ENCODE measurements around the gene SLC16A8. TPM values are rescaled to one million over a fixed set of nuclear protein-coding genes. Genes with fewer than 3 reads are reported as not detected.

The SLC16A8 gene
- total RNA-seq, 1 donor from 2014 or later, result 0.26 TPM

DNA sequence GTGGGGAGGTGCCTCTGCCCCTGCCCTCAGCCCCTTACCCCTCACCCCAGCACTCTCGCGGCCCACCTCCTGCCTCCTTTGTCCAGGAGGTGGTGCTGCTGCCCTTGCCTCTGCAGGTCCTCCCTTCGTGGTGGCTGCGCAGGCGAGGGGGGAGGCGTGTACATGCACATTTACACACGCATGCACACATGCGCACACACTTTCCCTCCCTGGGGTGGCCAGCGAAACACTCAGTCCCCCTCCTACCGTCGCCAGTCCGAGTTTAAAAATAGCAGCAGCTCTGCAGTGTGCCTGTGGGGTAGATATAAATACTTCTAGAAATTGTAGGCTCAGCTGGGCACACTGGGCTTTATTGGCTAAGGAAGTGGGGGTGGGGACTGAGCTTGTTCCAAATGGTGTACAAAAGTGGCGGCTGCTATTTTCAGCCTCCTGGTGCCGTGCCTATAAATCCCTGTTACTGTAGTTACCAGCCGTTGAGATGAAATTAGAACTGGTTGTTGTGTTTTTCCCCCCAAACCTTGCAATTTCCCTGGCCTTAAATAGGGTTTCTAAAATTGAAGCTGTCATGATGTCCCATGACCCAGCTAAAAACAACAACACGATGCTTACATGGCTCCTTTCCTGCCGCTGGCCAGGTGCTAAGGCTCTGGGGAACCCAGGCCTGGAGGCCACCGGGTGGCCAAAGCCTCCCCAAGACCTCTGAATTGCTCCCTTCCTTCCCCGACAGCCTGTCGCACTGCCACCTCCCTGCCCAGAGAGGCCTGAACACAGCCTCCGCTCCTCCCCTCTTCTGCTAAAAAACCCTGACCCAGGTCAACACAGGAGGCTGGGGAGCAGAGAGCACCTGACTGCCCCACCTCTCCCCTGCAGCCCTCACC, 14.4 kb downstream of the SLC16A8 start:
- no peak overlapping the region for H3K4me3 Mint-ChIP-seq
- H3K36me3 Mint-ChIP-seq (ENCODE audit: low read depth), result no peaks in the 10 kb centered on the region
- no peaks in the 10 kb centered on the region for H3K9me3 Mint-ChIP-seq
- peaks cover 35% of the 10 kb centered on the region for H3K4me1 Mint-ChIP-seq
- peak; percentile 57 for DNase-seq (ENCODE audit: low read depth, low spot score)
- H3K27me3 Mint-ChIP-seq (ENCODE audit: low read depth), result no peaks in the 10 kb centered on the region
- H3K27ac Mint-ChIP-seq (ENCODE audit: unreplicated experiment), result no peak overlapping the region
- TF ChIP-seq CTCF (conservative IDR thresholded peaks at IDR 0.05), result peak; percentile 60

DNA sequence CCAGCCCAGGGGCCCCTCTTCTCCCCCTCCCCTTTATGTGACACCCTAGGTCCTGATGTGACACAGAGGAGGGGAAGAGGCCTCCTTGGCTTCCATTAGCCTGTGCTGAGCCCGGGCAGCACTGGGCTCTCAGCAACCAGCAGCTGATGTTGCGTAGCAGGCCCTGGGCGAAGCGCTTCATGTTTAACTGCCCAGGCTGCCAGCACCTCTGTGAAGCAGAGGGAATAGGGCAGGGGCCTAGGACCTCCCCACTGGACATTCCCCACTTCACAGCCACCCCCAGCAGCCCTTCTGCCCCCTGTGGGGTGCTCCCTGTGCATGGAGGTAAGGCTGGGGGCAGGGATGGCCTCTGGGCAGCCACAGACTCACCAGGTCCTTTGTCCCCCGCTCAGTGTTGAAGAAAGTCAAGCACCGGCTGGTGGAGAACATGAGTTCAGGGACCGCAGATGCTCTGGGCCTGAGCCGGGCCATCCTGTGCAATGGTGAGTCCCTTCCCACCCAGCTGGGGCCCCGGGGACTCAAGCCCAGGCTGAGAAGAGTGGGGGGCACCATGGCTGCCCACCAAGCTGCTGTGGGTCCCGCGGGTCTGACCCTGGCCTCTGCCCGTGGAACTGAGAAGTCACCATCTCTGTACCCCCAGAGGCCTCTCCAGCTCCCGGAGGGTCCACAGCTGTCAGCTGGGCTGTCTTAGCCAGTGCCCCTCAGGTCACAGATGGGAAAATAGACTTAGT, 15.2 kb downstream of the SLC16A8 start:
- H3K27ac Mint-ChIP-seq (ENCODE audit: unreplicated experiment), result no peak overlapping the region
- TF ChIP-seq CTCF (conservative IDR thresholded peaks at IDR 0.05), result no peak
- peaks cover 35% of the 10 kb centered on the region for H3K4me1 Mint-ChIP-seq
- H3K36me3 Mint-ChIP-seq (ENCODE audit: low read depth), result no peaks in the 10 kb centered on the region
- DNase-seq (ENCODE audit: low read depth, low spot score), result no peak
- H3K4me3 Mint-ChIP-seq, result no peak overlapping the region
- H3K9me3 Mint-ChIP-seq, result no peaks in the 10 kb centered on the region
- no peaks in the 10 kb centered on the region for H3K27me3 Mint-ChIP-seq (ENCODE audit: low read depth)

- Mint-ChIP-seq H3K9me3 (no peaks in the 10 kb centered on the region), H3K27ac (ENCODE audit: unreplicated experiment) (peak overlapping the region; percentile 3), H3K36me3 (ENCODE audit: low read depth) (no peaks in the 10 kb centered on the region), H3K27me3 (ENCODE audit: low read depth) (no peaks in the 10 kb centered on the region), H3K4me1 (peaks cover 36% of the 10 kb centered on the region), H3K4me3 (peak overlapping the region; percentile 19)
- no peak for TF ChIP-seq CTCF (conservative IDR thresholded peaks at IDR 0.05)
- DNase-seq (ENCODE audit: low read depth, low spot score), result no peak
Observed at GRCh38 chr22:38067761-38068360, 16.1 kb downstream of the SLC16A8 start.

DNA sequence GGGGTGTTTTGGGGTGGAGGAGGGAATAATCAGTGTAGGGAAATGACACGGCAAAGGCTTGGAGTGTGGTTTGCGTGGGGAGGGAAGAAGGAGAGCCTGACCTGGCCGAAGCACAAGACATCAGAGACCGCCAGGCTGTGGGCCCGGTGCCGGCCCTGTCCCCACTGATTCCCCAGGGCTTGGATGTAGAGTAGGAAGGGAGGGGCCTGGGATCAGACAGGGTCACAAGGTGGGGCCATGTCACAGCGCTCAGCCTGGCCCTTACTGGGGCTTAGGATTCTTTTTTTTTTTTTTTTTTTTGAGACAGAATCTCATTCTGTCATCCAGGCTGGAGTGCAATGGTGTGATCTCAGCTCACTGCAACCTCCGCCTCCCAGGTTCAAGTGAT, 17.0 kb downstream of the SLC16A8 start:
- H3K27me3 Mint-ChIP-seq (ENCODE audit: low read depth), result no peaks in the 10 kb centered on the region
- no peak for DNase-seq (ENCODE audit: low read depth, low spot score)
- peaks cover 3% of the 10 kb centered on the region for H3K36me3 Mint-ChIP-seq (ENCODE audit: low read depth)
- H3K27ac Mint-ChIP-seq (ENCODE audit: unreplicated experiment), result peak overlapping the region; percentile 88
- no peak for TF ChIP-seq CTCF (conservative IDR thresholded peaks at IDR 0.05)
- H3K9me3 Mint-ChIP-seq, result no peaks in the 10 kb centered on the region
- peaks cover 41% of the 10 kb centered on the region for H3K4me1 Mint-ChIP-seq
- H3K4me3 Mint-ChIP-seq, result peak overlapping the region; percentile 44

DNA sequence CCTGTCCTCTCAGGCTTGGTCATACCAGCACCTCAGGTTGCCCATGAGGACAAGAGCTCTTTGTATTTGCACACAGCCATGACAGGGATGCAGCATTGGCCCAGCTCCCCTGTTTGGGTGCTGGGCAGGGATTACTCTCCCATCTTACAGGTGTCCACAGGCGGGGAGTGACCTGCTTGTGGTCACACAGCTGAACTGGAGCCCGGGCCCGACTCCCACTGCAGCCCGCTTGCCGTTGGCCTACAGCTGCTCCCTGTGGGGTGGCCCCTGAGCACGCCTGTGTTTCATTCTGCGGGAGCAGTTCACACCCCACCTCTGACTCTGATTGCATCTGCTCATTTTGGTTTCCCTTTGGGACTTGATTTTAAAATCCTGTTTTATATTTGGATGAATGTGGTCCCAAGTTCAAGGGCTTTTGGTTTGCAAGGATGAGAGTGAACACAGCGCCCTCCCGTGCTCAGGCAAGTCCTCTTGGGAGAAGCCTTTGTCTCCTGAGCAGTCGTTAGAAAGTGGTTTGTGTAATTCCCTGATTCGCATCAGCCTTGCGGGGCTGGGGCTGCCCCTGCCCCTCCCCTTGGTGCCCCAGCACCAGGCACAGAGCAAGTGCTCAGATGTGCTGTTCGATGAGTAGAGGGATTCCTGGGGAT, 17.5 kb downstream of the SLC16A8 start:
- peak overlapping the region; percentile 88 for H3K27ac Mint-ChIP-seq (ENCODE audit: unreplicated experiment)
- peak overlapping the region; percentile 44 for H3K4me3 Mint-ChIP-seq
- TF ChIP-seq CTCF (conservative IDR thresholded peaks at IDR 0.05), result no peak
- DNase-seq (ENCODE audit: low read depth, low spot score), result no peak
- H3K27me3 Mint-ChIP-seq (ENCODE audit: low read depth), result no peaks in the 10 kb centered on the region
- H3K36me3 Mint-ChIP-seq (ENCODE audit: low read depth), result peaks cover 3% of the 10 kb centered on the region
- H3K9me3 Mint-ChIP-seq, result no peaks in the 10 kb centered on the region
- H3K4me1 Mint-ChIP-seq, result peaks cover 41% of the 10 kb centered on the region

All from neural crest cell (in vitro differentiated cells).